SK-N-SH (cell line): ENCODE data around the gene CSRNP3. TPM values are rescaled to one million over a fixed set of nuclear protein-coding genes. Genes with fewer than 3 reads are reported as not detected.

ENCODE experiments used
- CTCF ChIA-PET: fragments of 300-600, 350-600 bp; formaldehyde crosslinking; extraction: SDS; loops from one replicate; lab custom pipeline; 2021; lab: Yijun Ruan, JAX
- POLR2A ChIA-PET: fragments of 350-600 bp; sonication (Branson Sonifier 250); formaldehyde crosslinking; extraction: SDS; loops from one replicate; lab custom pipeline; 2020; ENCODE audit warnings: antibody characterized with exemption, inconsistent platforms; lab: Yijun Ruan, JAX
- DNase-seq: peaks from one replicate; pipeline ENCODE4 v3.0.0; 2012
- H2AFZ ChIP-seq: fragments of 200-600 bp; sonication (generic); 2 replicates; pipeline ENCODE4 v1.8.1; 2016; ENCODE audit warnings: antibody characterized with exemption, mild to moderate bottlenecking, low read depth
- H3F3A ChIP-seq: fragments of 200-600 bp; sonication (generic); replicated peaks from 2 replicates; pipeline ENCODE3; 2016; ENCODE audit warnings: antibody characterized with exemption, mild to moderate bottlenecking; ENCODE audit not compliant: insufficient read depth
- H3K27ac ChIP-seq, 2 experiments: fragments of 200-500 bp in 1 of 2; fragments of 200-600 bp in 1 of 2; sonication (Bioruptor generic) in 1 of 2; sonication (generic), shearing (Covaris generic) in 1 of 2; 2 replicates each; pipeline versions ENCODE4 v1.5.1 to v1.6.1; 2014 to 2016; ENCODE audit warnings: low read depth in 2 of 2, inconsistent platforms in 1 of 2, low read length in 1 of 2, mild to moderate bottlenecking in 1 of 2, mixed read lengths in 1 of 2
- H3K27me3 ChIP-seq: fragments of 200-600 bp; sonication (generic), shearing (Covaris generic); 2 replicates; pipeline ENCODE4 v1.6.1; 2016; ENCODE audit warnings: mixed run types; ENCODE audit not compliant: insufficient read depth
- H3K36me3 ChIP-seq, 2 experiments: fragments of 200-500 bp in 1 of 2; fragments of 200-600 bp in 1 of 2; sonication (Bioruptor generic) in 1 of 2; sonication (generic) in 1 of 2; replicated peaks in 1 of 2; 2 replicates each; pipeline versions ENCODE3 to v1.5.1; 2014 to 2016; ENCODE audit warnings: low read length in 1 of 2, mild to moderate bottlenecking in 1 of 2; ENCODE audit not compliant: insufficient read depth in 2 of 2, control insufficient read depth in 1 of 2
- H3K4me1 ChIP-seq, 2 experiments: fragments of 200-500 bp in 1 of 2; fragments of 200-600 bp in 1 of 2; sonication (Bioruptor generic) in 1 of 2; sonication (generic), shearing (Covaris generic) in 1 of 2; 2 replicates each; pipeline versions ENCODE4 v1.5.1 to v1.6.1; 2014 to 2016; ENCODE audit warnings: low read depth in 1 of 2, low read length in 1 of 2, mixed run types in 1 of 2; ENCODE audit not compliant: insufficient read depth in 2 of 2, control insufficient read depth in 1 of 2
- H3K4me2 ChIP-seq: fragments of 200-600 bp; sonication (generic), shearing (Covaris generic); 2 replicates; pipeline ENCODE4 v1.6.1; 2017; ENCODE audit warnings: mixed run types
- H3K4me3 ChIP-seq, 2 experiments: fragments of 200-500 bp in 1 of 2; fragments of 200-600 bp in 1 of 2; sonication (Bioruptor generic) in 1 of 2; sonication (generic), shearing (Covaris generic) in 1 of 2; 2 replicates each; pipeline versions ENCODE4 v1.5.1 to v1.8.1; 2014 to 2016; ENCODE audit warnings: low read depth in 2 of 2, inconsistent platforms in 1 of 2, low read length in 1 of 2, mild to moderate bottlenecking in 1 of 2, mixed read lengths in 1 of 2, moderate library complexity in 1 of 2
- H3K79me2 ChIP-seq: fragments of 200-600 bp; sonication (generic); 2 replicates; pipeline ENCODE4 v1.8.1; 2017; ENCODE audit warnings: mild to moderate bottlenecking; ENCODE audit not compliant: insufficient read depth
- H3K9ac ChIP-seq: fragments of 200-600 bp; sonication (generic); 2 replicates; pipeline ENCODE4 v1.6.1; 2017; ENCODE audit warnings: mixed run types
- H3K9me2 ChIP-seq: fragments of 200-600 bp; sonication (generic); 2 replicates; pipeline ENCODE4 v1.6.1; 2017; ENCODE audit warnings: mixed run types
- H3K9me3 ChIP-seq: fragments of 200-600 bp; sonication (generic); 2 replicates; pipeline ENCODE4 v1.6.1; 2017; ENCODE audit warnings: mixed run types, mild to moderate bottlenecking, moderate library complexity
- H4K20me1 ChIP-seq: fragments of 200-600 bp; sonication (generic); 2 replicates; pipeline ENCODE4 v1.6.1; 2017; ENCODE audit warnings: mild to moderate bottlenecking, mixed run types; ENCODE audit not compliant: insufficient read depth
- CHD2 ChIP-seq: fragments of 150-350 bp; IDR thresholded peaks from 2 replicates; pipeline ENCODE4 v1.6.1; 2018; ENCODE audit warnings: low read length; ENCODE audit not compliant: partially characterized antibody
- CTCF ChIP-seq: fragments of 200-600 bp; sonication (generic); IDR thresholded peaks from 2 replicates; pipeline ENCODE4 v1.6.1; 2017; ENCODE audit warnings: antibody characterized with exemption, mild to moderate bottlenecking, moderate library complexity
- EZH2phosphoT487 ChIP-seq: fragments of 200-600 bp; sonication (generic); IDR thresholded peaks from 2 replicates; pipeline ENCODE4 v1.6.1; 2017; ENCODE audit warnings: low read depth, mixed run types, mild to moderate bottlenecking, antibody characterized with exemption, moderate library complexity, borderline replicate concordance
- FOXJ3 ChIP-seq: sonication (generic); formaldehyde crosslinking; IDR thresholded peaks from 2 replicates; pipeline ENCODE4 v1.5.1; 2020; ENCODE audit warnings: mild to moderate bottlenecking, missing genetic modification reagents
- GATA2 ChIP-seq: sonication (generic); formaldehyde crosslinking; IDR thresholded peaks from 2 replicates; pipeline ENCODE4 v1.5.0; 2020; ENCODE audit warnings: mild to moderate bottlenecking, missing genetic modification reagents
- JUND ChIP-seq: IDR thresholded peaks from 2 replicates; pipeline ENCODE4 v1.4.0; 2012
- MEF2A ChIP-seq: IDR thresholded peaks from 2 replicates; pipeline ENCODE4 v1.4.0; 2012; ENCODE audit warnings: low read depth, borderline replicate concordance
- NFIC ChIP-seq: IDR thresholded peaks from 2 replicates; pipeline ENCODE4 v1.4.0; 2012; ENCODE audit warnings: borderline replicate concordance
- NRF1 ChIP-seq: IDR thresholded peaks from 2 replicates; pipeline ENCODE4 v1.6.1; 2012; ENCODE audit warnings: low read depth, mild to moderate bottlenecking, low read length
- POLR2AphosphoS5 ChIP-seq: IDR thresholded peaks from 2 replicates; pipeline ENCODE4 v1.6.1; 2012; ENCODE audit warnings: low read depth, low read length
- RAD21 ChIP-seq: IDR thresholded peaks from 2 replicates; pipeline ENCODE4 v1.6.1; 2012; ENCODE audit warnings: mild to moderate bottlenecking, low read length
- SIN3A ChIP-seq: IDR thresholded peaks from 2 replicates; pipeline ENCODE4 v1.6.1; 2012; ENCODE audit warnings: low read depth, mild to moderate bottlenecking, low read length, moderate library complexity, borderline replicate concordance
- TAF1 ChIP-seq: IDR thresholded peaks from 2 replicates; pipeline ENCODE4 v1.6.1; 2012; ENCODE audit warnings: low read depth, mild to moderate bottlenecking, low read length, moderate library complexity, borderline replicate concordance
- USF1 ChIP-seq: IDR thresholded peaks from 2 replicates; pipeline ENCODE4 v1.4.0; 2012; ENCODE audit warnings: low read depth, borderline replicate concordance
- USF2 ChIP-seq: fragments of 150-350 bp; IDR thresholded peaks from 2 replicates; pipeline ENCODE4 v1.6.1; 2017; ENCODE audit warnings: antibody characterized with exemption, low read length, low read depth, borderline replicate concordance
- ZBTB33 ChIP-seq: IDR thresholded peaks from 2 replicates; pipeline ENCODE4 v1.4.0; 2012; ENCODE audit warnings: low read depth, borderline replicate concordance
- polyA plus RNA-seq, 3 experiments: library from polyadenylated mRNA; depleted of rRNA; stranded (reverse); fragments of >200 nt; gene quantifications; 2 replicates each; pipeline ENCODE4 v1.2.3, GENCODE V29; 2012

Gene CSRNP3
- polyA plus RNA-seq, 1 of the 3 experiments (the other 2 are of a cell fraction), result 1.0 TPM

GRCh38 chr2:165539985-165540384, 70.5 kb downstream of the CSRNP3 start:
- ChIA-PET CTCF (no interaction called here), POLR2A (no interaction called here)
- Histone ChIP-seq H3K4me1 (peaks cover 0 to 3% of the 10 kb centered on the region in 2 experiments; a peak in 3 of 4 replicates), H2AFZ (no peak overlapping the region), H4K20me1 (no peaks in the 10 kb centered on the region), H3K9ac (no peak overlapping the region), H3K27ac (no peak overlapping the region; a peak in 1 of 4 replicates), H3K9me2 (no peaks in the 10 kb centered on the region), H3K36me3 (peaks cover 0 to 5% of the 10 kb centered on the region in 2 experiments), H3K79me2 (no peaks in the 10 kb centered on the region), H3K4me3 (no peak overlapping the region), H3F3A (no peaks in the 10 kb centered on the region), H3K27me3 (no peaks in the 10 kb centered on the region), H3K9me3 (no peaks in the 10 kb centered on the region), H3K4me2 (no peak overlapping the region)
- TF ChIP-seq EZH2phosphoT487 (no peak), CTCF (no peak), USF1 (no peak), TAF1 (no peak), RAD21 (no peak), GATA2 (no peak), NFIC (no peak), JUND (no peak), USF2 (no peak), NRF1 (no peak), ZBTB33 (no peak), MEF2A (no peak), CHD2 (no peak), POLR2AphosphoS5 (no peak), FOXJ3 (CRISPR knock-in tag) (no peak), SIN3A (no peak)
- DNase-seq, result no peak
